Immature natural killer cell (primary cell): ENCODE results near the gene MDP1. TPM values are rescaled to one million over a fixed set of nuclear protein-coding genes. Genes with fewer than 3 reads are reported as not detected.
A peak's percentile ranks its signal among the peaks of the same experiment; 100 is the strongest.

Experiments
- DNase-seq, 3 donors: peaks; one replicate each; pipeline ENCODE4 v3.0.0; 2022; ENCODE audit warnings: mixed read lengths in 1 of 3
- H3K27ac Mint-ChIP-seq, 6 donors: one replicate each; pipeline ENCODE4 v1.8.0; 2020; ENCODE audit warnings: mixed read lengths in 6 of 6, mild to moderate bottlenecking in 5 of 6, inconsistent platforms in 4 of 6, moderate library complexity in 3 of 6
- H3K27me3 Mint-ChIP-seq, 3 donors: one replicate each; pipeline ENCODE4 v1.8.0; 2020 to 2021; ENCODE audit warnings: low read depth in 3 of 3, mild to moderate bottlenecking in 3 of 3, mixed read lengths in 3 of 3, moderate library complexity in 3 of 3, inconsistent platforms in 1 of 3
- H3K36me3 Mint-ChIP-seq, 3 donors: one replicate each; pipeline ENCODE4 v1.8.0; 2020; ENCODE audit warnings: mixed read lengths in 3 of 3, inconsistent platforms in 2 of 3, mild to moderate bottlenecking in 2 of 3
- H3K4me1 Mint-ChIP-seq, 2 donors: one replicate each; pipeline ENCODE4 v1.8.0; 2020; ENCODE audit warnings: inconsistent platforms in 2 of 2, mild to moderate bottlenecking in 2 of 2, mixed read lengths in 2 of 2, moderate library complexity in 1 of 2
- H3K4me3 Mint-ChIP-seq, 5 donors: one replicate each; pipeline ENCODE4 v1.8.0; 2020; ENCODE audit warnings: mild to moderate bottlenecking in 5 of 5, mixed read lengths in 5 of 5, inconsistent platforms in 3 of 5, moderate library complexity in 3 of 5
- H3K9me3 Mint-ChIP-seq, 6 donors: one replicate each; pipeline ENCODE4 v1.8.0; 2020; ENCODE audit warnings: mild to moderate bottlenecking in 6 of 6, mixed read lengths in 6 of 6, inconsistent platforms in 4 of 6, moderate library complexity in 3 of 6
- polyA plus RNA-seq, 3 donors: library from polyadenylated mRNA; unstranded; fragments of 300-500 nt; fragmentation: Illumina TruSeq; gene quantifications; one replicate each; pipeline ENCODE4 v1.2.3, GENCODE V29; 2021

The MDP1 gene
- polyA plus RNA-seq, 3 donors from 2014 or later: 29.2 to 45.5 (median 29.5) TPM

- H3K27me3 Mint-ChIP-seq: peaks cover 6 to 22% (median 20%) of the 10 kb centered on the region in 3 donors
- H3K36me3 Mint-ChIP-seq: peaks cover 0 to 15% (median 9%) of the 10 kb centered on the region in 3 donors
- no peak for DNase-seq
- peak overlapping the region; percentile 88 to 99 (median 98) for H3K4me3 Mint-ChIP-seq
- peaks cover 70 to 81% of the 10 kb centered on the region in 2 donors for H3K4me1 Mint-ChIP-seq
- no peaks in the 10 kb centered on the region for H3K9me3 Mint-ChIP-seq
- H3K27ac Mint-ChIP-seq: peak overlapping the region; percentile 97 to 99 (median 99)
These were observed 27.5 kb upstream of the MDP1 start for GRCh38 chr14:24243336-24243836.

- peak overlapping the region; percentile 88 to 99 (median 98) for H3K4me3 Mint-ChIP-seq
- no peaks in the 10 kb centered on the region for H3K9me3 Mint-ChIP-seq
- peaks cover 67 to 83% of the 10 kb centered on the region in 2 donors for H3K4me1 Mint-ChIP-seq
- H3K27ac Mint-ChIP-seq: peak overlapping the region; percentile 97 to 99 (median 99)
- peaks cover 6 to 21% (median 16%) of the 10 kb centered on the region in 3 donors for H3K27me3 Mint-ChIP-seq
- peaks cover 0 to 30% (median 24%) of the 10 kb centered on the region in 3 donors for H3K36me3 Mint-ChIP-seq
- DNase-seq: peak; percentile 95 to 97 (median 96)
These were observed 26.1 kb upstream of the MDP1 start for GRCh38 chr14:24241829-24242443.

- H3K27me3 Mint-ChIP-seq: peaks cover 6 to 22% (median 16%) of the 10 kb centered on the region in 3 donors
- DNase-seq: no peak
- H3K9me3 Mint-ChIP-seq: no peaks in the 10 kb centered on the region
- peak overlapping the region; percentile 59 to 98 (median 95) for H3K4me3 Mint-ChIP-seq
- H3K4me1 Mint-ChIP-seq: peaks cover 68 to 88% of the 10 kb centered on the region in 2 donors
- H3K36me3 Mint-ChIP-seq: peaks cover 0 to 40% (median 26%) of the 10 kb centered on the region in 3 donors
- H3K27ac Mint-ChIP-seq: peak overlapping the region; percentile 56 to 99 (median 87)
These were observed 24.4 kb upstream of the MDP1 start for GRCh38 chr14:24240110-24240918.

- Mint-ChIP-seq H3K9me3 (no peaks in the 10 kb centered on the region), H3K4me1 (peaks cover 69 to 93% of the 10 kb centered on the region in 2 donors), H3K4me3 (no peak overlapping the region), H3K27ac (peak overlapping the region; percentile 56 to 97 (median 77)), H3K36me3 (peaks cover 0 to 40% (median 26%) of the 10 kb centered on the region in 3 donors), H3K27me3 (peaks cover 6 to 26% (median 12%) of the 10 kb centered on the region in 3 donors)
- no peak for DNase-seq
These were observed 22.7 kb upstream of the MDP1 start for GRCh38 chr14:24238527-24239037.

- H3K36me3 Mint-ChIP-seq: peaks cover 0 to 40% (median 26%) of the 10 kb centered on the region in 3 donors
- H3K4me1 Mint-ChIP-seq: peaks cover 69 to 93% of the 10 kb centered on the region in 2 donors
- no peaks in the 10 kb centered on the region for H3K9me3 Mint-ChIP-seq
- H3K27ac Mint-ChIP-seq: peak overlapping the region; percentile 58 to 97 (median 74)
- H3K27me3 Mint-ChIP-seq: peaks cover 6 to 25% (median 10%) of the 10 kb centered on the region in 3 donors
- DNase-seq: no peak
- H3K4me3 Mint-ChIP-seq: no peak overlapping the region
These were observed 22.3 kb upstream of the MDP1 start for GRCh38 chr14:24238123-24238522.

- Mint-ChIP-seq H3K4me3 (no peak overlapping the region), H3K4me1 (peaks cover 69 to 92% of the 10 kb centered on the region in 2 donors), H3K27ac (peak overlapping the region; percentile 18 to 97 (median 73)), H3K9me3 (no peaks in the 10 kb centered on the region), H3K36me3 (peaks cover 0 to 40% (median 26%) of the 10 kb centered on the region in 3 donors), H3K27me3 (peaks cover 4 to 21% (median 7%) of the 10 kb centered on the region in 3 donors)
- no peak for DNase-seq
These were observed 21.6 kb upstream of the MDP1 start for GRCh38 chr14:24237463-24237955.

GRCh38 chr14:24236689-24237462 lies 21.0 kb upstream of the MDP1 start:
- H3K27ac Mint-ChIP-seq: peak overlapping the region; percentile 18 to 97 (median 73)
- peaks cover 0 to 40% (median 27%) of the 10 kb centered on the region in 3 donors for H3K36me3 Mint-ChIP-seq
- H3K27me3 Mint-ChIP-seq: peaks cover 2 to 17% (median 4%) of the 10 kb centered on the region in 3 donors
- DNase-seq: no peak
- no peaks in the 10 kb centered on the region for H3K9me3 Mint-ChIP-seq
- H3K4me1 Mint-ChIP-seq: peaks cover 67 to 91% of the 10 kb centered on the region in 2 donors
- no peak overlapping the region for H3K4me3 Mint-ChIP-seq

GRCh38 chr14:24235804-24236688 lies 20.2 kb upstream of the MDP1 start:
- Mint-ChIP-seq H3K36me3 (peaks cover 0 to 39% (median 27%) of the 10 kb centered on the region in 3 donors), H3K4me3 (no peak overlapping the region), H3K9me3 (no peaks in the 10 kb centered on the region), H3K4me1 (peaks cover 69 to 90% of the 10 kb centered on the region in 2 donors), H3K27me3 (peaks cover 2 to 15% (median 2%) of the 10 kb centered on the region in 3 donors), H3K27ac (peak overlapping the region; percentile 38 to 83 (median 48))
- no peak for DNase-seq

- peaks cover 0 to 29% (median 27%) of the 10 kb centered on the region in 3 donors for H3K36me3 Mint-ChIP-seq
- H3K27me3 Mint-ChIP-seq: peaks cover 0 to 12% (median 0%) of the 10 kb centered on the region in 3 donors
- peak overlapping the region; percentile 11 to 99 (median 98) for H3K4me3 Mint-ChIP-seq
- no peaks in the 10 kb centered on the region for H3K9me3 Mint-ChIP-seq
- no peak for DNase-seq
- peaks cover 56 to 76% of the 10 kb centered on the region in 2 donors for H3K4me1 Mint-ChIP-seq
- H3K27ac Mint-ChIP-seq: peak overlapping the region; percentile 22 to 94 (median 64)
These were observed 18.5 kb upstream of the MDP1 start for GRCh38 chr14:24234095-24235005.

- H3K9me3 Mint-ChIP-seq: no peaks in the 10 kb centered on the region
- H3K27me3 Mint-ChIP-seq: peaks cover 0 to 10% (median 0%) of the 10 kb centered on the region in 3 donors
- H3K4me1 Mint-ChIP-seq: peaks cover 51 to 72% of the 10 kb centered on the region in 2 donors
- H3K36me3 Mint-ChIP-seq: peaks cover 0 to 26% (median 22%) of the 10 kb centered on the region in 3 donors
- peak overlapping the region; percentile 98 to 99 (median 98) for H3K4me3 Mint-ChIP-seq
- peak overlapping the region; percentile 94 to 99 (median 97) for H3K27ac Mint-ChIP-seq
- no peak for DNase-seq
These were observed 17.6 kb upstream of the MDP1 start for GRCh38 chr14:24233538-24233866.
